Panc1 (cell line): ENCODE results near the gene RUSF1. TPM values are rescaled to one million over a fixed set of nuclear protein-coding genes. Genes with fewer than 3 reads are reported as not detected.

ENCODE experiments used
- ATAC-seq: fragments of 200-7000 bp; cut with Tn5 transposase; 2 replicates; pipeline ENCODE4 v1.9.1; 2020; ENCODE audit warnings: mild to moderate bottlenecking, moderate library complexity
- BruUV-seq: library from RNA; stranded (reverse); fragments of 400-500 nt; replicated peaks from 2 replicates; lab custom pipeline; 2021; lab: Mats Ljungman, UMichigan
- CTCF ChIA-PET: fragments of 300-600 bp; sonication (Branson Sonifier 250); formaldehyde crosslinking; loops from one replicate; lab custom pipeline; 2022; ENCODE audit warnings: antibody characterized with exemption; lab: Charles Lee
- POLR2A ChIA-PET: fragments of 300-600 bp; sonication (Branson Sonifier 250); formaldehyde crosslinking; loops from one replicate; lab custom pipeline; 2022; ENCODE audit warnings: antibody characterized with exemption; lab: Charles Lee
- DNase-seq: peaks from one replicate; pipeline ENCODE4 v3.0.0-alpha.2; 2010; ENCODE audit warnings: low read depth, low spot score
- H3K27ac ChIP-seq: 2 replicates; pipeline ENCODE4 v1.5.1; 2011; ENCODE audit warnings: mild to moderate bottlenecking, low read length, inconsistent platforms
- H3K27me3 ChIP-seq: fragments of 200-500 bp; sonication (Bioruptor generic); 2 replicates; pipeline ENCODE4 v1.6.0; 2014; ENCODE audit warnings: low read length, inconsistent platforms; ENCODE audit not compliant: control insufficient read depth, insufficient read depth
- H3K36me3 ChIP-seq: fragments of 200-500 bp; sonication (Bioruptor generic); 2 replicates; pipeline ENCODE4 v1.5.1; 2014; ENCODE audit warnings: inconsistent platforms, mild to moderate bottlenecking, low read length, moderate library complexity; ENCODE audit not compliant: control insufficient read depth, insufficient read depth
- H3K4me1 ChIP-seq: 2 replicates; pipeline ENCODE4 v1.5.1; 2011; ENCODE audit warnings: inconsistent platforms, mild to moderate bottlenecking, low read length, moderate library complexity; ENCODE audit not compliant: control insufficient read depth, insufficient read depth
- H3K4me3 ChIP-seq, 2 experiments: 2 replicates each; pipeline ENCODE4 v1.5.1; 2011 to 2012; ENCODE audit warnings: low read depth in 2 of 2, low read length in 2 of 2, mild to moderate bottlenecking in 2 of 2, inconsistent platforms in 1 of 2, moderate library complexity in 1 of 2
- H3K9me3 ChIP-seq: fragments of 200-500 bp; sonication (Bioruptor generic); 2 replicates; pipeline ENCODE4 v1.5.1; 2014; ENCODE audit warnings: low read depth, mild to moderate bottlenecking, inconsistent platforms, low read length, moderate library complexity; ENCODE audit not compliant: control insufficient read depth, insufficient read depth
- CTCF ChIP-seq: fragments of 450-650 bp; IDR thresholded peaks from 2 replicates; pipeline ENCODE4 v1.5.1; 2017; ENCODE audit warnings: mild to moderate bottlenecking
- POLR2AphosphoS5 ChIP-seq: IDR thresholded peaks from 2 replicates; pipeline ENCODE4 v1.6.1; 2012; ENCODE audit warnings: mild to moderate bottlenecking, low read depth, low read length, moderate library complexity
- REST ChIP-seq, 2 experiments: IDR thresholded peaks; 2 replicates each; pipeline ENCODE4 v1.6.1; 2011 to 2012; ENCODE audit warnings: low read depth in 2 of 2, control low read depth in 1 of 2, low read length in 1 of 2, mild to moderate bottlenecking in 1 of 2, moderate library complexity in 1 of 2; ENCODE audit not compliant: insufficient read depth in 1 of 2
- SIN3A ChIP-seq: IDR thresholded peaks from 2 replicates; pipeline ENCODE4 v1.6.1; 2012; ENCODE audit warnings: low read depth, mild to moderate bottlenecking, low read length, moderate library complexity, borderline replicate concordance; ENCODE audit not compliant: insufficient read depth
- TCF7L2 ChIP-seq: IDR thresholded peaks from 2 replicates; pipeline ENCODE4 v1.6.1; 2011; ENCODE audit warnings: mild to moderate bottlenecking, low read depth, low read length, inconsistent platforms
- in situ Hi-C: cut with HindIII; loops from 2 replicates; pipeline ENCODE4 v1.10.0; 2016; ENCODE audit warnings: low sequenced_read_pairs, low pct_unique_long_range_greater_than_20kb
- intact Hi-C: fragments of 100-400 bp; cut with micrococcal nuclease; formaldehyde crosslinking; loops from one replicate; pipeline ENCODE4 v1.10.0; 2022; ENCODE audit not compliant: unreplicated experiment
- total RNA-seq: library from RNA; stranded (reverse); gene quantifications from one replicate; pipeline ENCODE4 v1.2.1, GENCODE V29; 2021; ENCODE audit not compliant: unreplicated experiment

The RUSF1 gene
- total RNA-seq, 1 experiment from 2014 or later, result 47.4 TPM

GRCh38 chr16:31491778-31492418, 16.3 kb downstream of the RUSF1 start:
- Histone ChIP-seq H3K4me3 (no peak overlapping the region), H3K9me3 (no peaks in the 10 kb centered on the region), H3K4me1 (no peaks in the 10 kb centered on the region), H3K27me3 (no peaks in the 10 kb centered on the region), H3K27ac (no peak overlapping the region), H3K36me3 (no peaks in the 10 kb centered on the region; the same call in 1 of the 2 replicates)
- BruUV-seq, result no TSS peak
- DNase-seq (no peak), ATAC-seq (no peak)
- intact Hi-C loops, result no loop called here
- in situ Hi-C loops, result no loop called here
- ChIA-PET CTCF (no interaction called here), POLR2A (no interaction called here)
- TF ChIP-seq POLR2AphosphoS5, result no peak
- TF ChIP-seq TCF7L2, result no peak
- TF ChIP-seq CTCF, result no peak

GRCh38 chr16:31489616-31490584, 18.3 kb downstream of the RUSF1 start:
- Histone ChIP-seq H3K27me3 (no peaks in the 10 kb centered on the region), H3K36me3 (no peaks in the 10 kb centered on the region; the same call in 1 of the 2 replicates), H3K27ac (no peak overlapping the region), H3K4me1 (no peaks in the 10 kb centered on the region), H3K9me3 (no peaks in the 10 kb centered on the region), H3K4me3 (no peak overlapping the region)
- TF ChIP-seq CTCF, result no peak
- ATAC-seq (no peak), DNase-seq (no peak)
- CTCF ChIA-PET, result no interaction called here
- intact Hi-C loops, result loop anchor here (10.0 kb wide), 1 partner anchor 185 kb away; no protein-coding TSS in a partner anchor
- POLR2A ChIA-PET, result no interaction called here
- BruUV-seq, result TSS peak; percentile 24
- in situ Hi-C loops, result no loop called here

GRCh38 chr16:31489298-31489564, 19.0 kb downstream of the RUSF1 start:
- DNase-seq, result no peak
- TF ChIP-seq TCF7L2, result no peak
- TF ChIP-seq REST (IDR thresholded peaks at IDR 0.05; ENCODE audit: insufficient read depth in 1 of 2, low read depth in 2 of 2, low read length in 1 of 2), result no peak
- no peak for TF ChIP-seq SIN3A
- TF ChIP-seq POLR2AphosphoS5, result no peak
- TF ChIP-seq CTCF, result no peak
- intact Hi-C loops (loop anchor here (10.0 kb wide), 1 partner anchor 186 kb away; no protein-coding TSS in a partner anchor), in situ Hi-C loops (no loop called here)
- H3K4me3 ChIP-seq, result no peak overlapping the region
- ATAC-seq, result no peak
- BruUV-seq, result no TSS peak
- no peaks in the 10 kb centered on the region for H3K27me3 ChIP-seq
- H3K27ac ChIP-seq, result no peak overlapping the region
- H3K4me1 ChIP-seq, result no peaks in the 10 kb centered on the region
- ChIA-PET CTCF (no interaction called here), POLR2A (no interaction called here)
- no peaks in the 10 kb centered on the region; the same call in 1 of the 2 replicates for H3K36me3 ChIP-seq
- no peaks in the 10 kb centered on the region for H3K9me3 ChIP-seq
